Endothelial cell (in vitro differentiated cells): ENCODE results near the gene PABPN1. TPM values are rescaled to one million over a fixed set of nuclear protein-coding genes. Genes with fewer than 3 reads are reported as not detected.

Experiments
- DNase-seq: peaks from one replicate; pipeline ENCODE4 v3.0.0; 2021; ENCODE audit warnings: low spot score
- H3K27ac Mint-ChIP-seq: one replicate; pipeline ENCODE4 v1.8.0; 2021; ENCODE audit warnings: mixed read lengths, inconsistent platforms; ENCODE audit not compliant: unreplicated experiment
- H3K27me3 Mint-ChIP-seq: one replicate; pipeline ENCODE4 v1.8.0; 2021; ENCODE audit warnings: mild to moderate bottlenecking, moderate library complexity, mixed read lengths, inconsistent platforms; ENCODE audit not compliant: unreplicated experiment
- H3K36me3 Mint-ChIP-seq: one replicate; pipeline ENCODE4 v1.8.0; 2021; ENCODE audit warnings: mild to moderate bottlenecking, low read depth, mixed read lengths, inconsistent platforms; ENCODE audit not compliant: unreplicated experiment
- H3K4me1 Mint-ChIP-seq: one replicate; pipeline ENCODE4 v1.8.0; 2021; ENCODE audit warnings: mild to moderate bottlenecking, mixed read lengths, inconsistent platforms; ENCODE audit not compliant: unreplicated experiment
- H3K4me3 Mint-ChIP-seq: one replicate; pipeline ENCODE4 v1.8.0; 2021; ENCODE audit warnings: mild to moderate bottlenecking, mixed read lengths, inconsistent platforms; ENCODE audit not compliant: unreplicated experiment
- H3K9me3 Mint-ChIP-seq: one replicate; pipeline ENCODE4 v1.8.0; 2021; ENCODE audit warnings: mixed read lengths, inconsistent platforms; ENCODE audit not compliant: unreplicated experiment
- CTCF ChIP-seq: fragments of 200-600 bp; sonication (generic); IDR thresholded peaks from one replicate; pipeline ENCODE4 v1.5.0; 2021; ENCODE audit warnings: antibody characterized with exemption; ENCODE audit not compliant: unreplicated experiment
- total RNA-seq: library from RNA; stranded (reverse); fragmentation: NEBNext Ultra II Directional; extraction: Animal tissue kit (Norgen Biotek cat#: 25700); gene quantifications from one replicate; pipeline ENCODE4 v1.2.1, GENCODE V29; 2021; ENCODE audit not compliant: unreplicated experiment

PABPN1 gene
- total RNA-seq, 1 donor from 2014 or later: 191 TPM

- DNase-seq: no peak
- H3K27me3 Mint-ChIP-seq: peaks cover 11% of the 10 kb centered on the region
- H3K27ac Mint-ChIP-seq: no peak within 1 kb of the TSS
- TF ChIP-seq CTCF: no peak
- H3K4me1 Mint-ChIP-seq: peaks cover 8% of the 10 kb centered on the region
- no peaks in the 10 kb centered on the region for H3K36me3 Mint-ChIP-seq
- no peak within 1 kb of the TSS for H3K4me3 Mint-ChIP-seq
- H3K9me3 Mint-ChIP-seq: no peaks in the 10 kb centered on the region
Measured at GRCh38 chr14:23372509-23372908, 51.3 kb downstream of the PABPN1 start, which contains the start of gene IL25. TSS of gene IL25 (plus strand) at chr14:23372809.

- H3K27me3 Mint-ChIP-seq: peaks cover 11% of the 10 kb centered on the region
- no peak for DNase-seq
- no peaks in the 10 kb centered on the region for H3K36me3 Mint-ChIP-seq
- no peak overlapping the region for H3K4me3 Mint-ChIP-seq
- H3K27ac Mint-ChIP-seq: no peak overlapping the region
- H3K9me3 Mint-ChIP-seq: no peaks in the 10 kb centered on the region
- TF ChIP-seq CTCF: no peak
- H3K4me1 Mint-ChIP-seq: peaks cover 5% of the 10 kb centered on the region
Measured at GRCh38 chr14:23373041-23373440, 51.8 kb downstream of the PABPN1 start.

Other genes with a start within 250 kb of the PABPN1 start
- 226 TPM for gene ACIN1, start 226.3 kb upstream of the PABPN1 start, total RNA-seq
- gene C14orf119, start 226.0 kb upstream of the PABPN1 start, total RNA-seq: 55.2 TPM
- gene CIROP, start 216.5 kb upstream of the PABPN1 start, total RNA-seq: not detected
- gene CEBPE, start 202.2 kb upstream of the PABPN1 start, total RNA-seq: not detected
- 24.3 TPM for gene SLC7A8, start 137.8 kb upstream of the PABPN1 start, total RNA-seq
- not detected for gene RNF212B, start 83.5 kb upstream of the PABPN1 start, total RNA-seq
- gene HOMEZ, start 35.3 kb upstream of the PABPN1 start, total RNA-seq: 21.7 TPM
- 8.4 TPM for gene PPP1R3E, start 18.6 kb upstream of the PABPN1 start, total RNA-seq
- 22.0 TPM for gene BCL2L2, start 14.6 kb upstream of the PABPN1 start, total RNA-seq
- 35.3 TPM for gene SLC22A17, start 31.4 kb downstream of the PABPN1 start, total RNA-seq
- gene EFS, start 43.7 kb downstream of the PABPN1 start, total RNA-seq: 17.8 TPM
- gene IL25, start 51.4 kb downstream of the PABPN1 start, total RNA-seq: not detected
- 0.26 TPM for gene CMTM5, start 55.6 kb downstream of the PABPN1 start, total RNA-seq
- gene MYH6, start 86.8 kb downstream of the PABPN1 start, total RNA-seq: 1.6 TPM
- gene MYH7, start 114.2 kb downstream of the PABPN1 start, total RNA-seq: 0.18 TPM
- gene NGDN, start 148.2 kb downstream of the PABPN1 start, total RNA-seq: 37.7 TPM
- 12.7 TPM for gene ZFHX2, start 230.3 kb downstream of the PABPN1 start, total RNA-seq
- 6.9 TPM for gene THTPA, start 234.8 kb downstream of the PABPN1 start, total RNA-seq
- gene AP1G2, start 246.3 kb downstream of the PABPN1 start, total RNA-seq: 134 TPM